ENCODE results near the gene SLC23A2. TPM values are rescaled to one million over a fixed set of nuclear protein-coding genes. Genes with fewer than 3 reads are reported as not detected.

The SLC23A2 gene
- total RNA-seq, 1 donor from 2014 or later: 79.8 TPM

DNA sequence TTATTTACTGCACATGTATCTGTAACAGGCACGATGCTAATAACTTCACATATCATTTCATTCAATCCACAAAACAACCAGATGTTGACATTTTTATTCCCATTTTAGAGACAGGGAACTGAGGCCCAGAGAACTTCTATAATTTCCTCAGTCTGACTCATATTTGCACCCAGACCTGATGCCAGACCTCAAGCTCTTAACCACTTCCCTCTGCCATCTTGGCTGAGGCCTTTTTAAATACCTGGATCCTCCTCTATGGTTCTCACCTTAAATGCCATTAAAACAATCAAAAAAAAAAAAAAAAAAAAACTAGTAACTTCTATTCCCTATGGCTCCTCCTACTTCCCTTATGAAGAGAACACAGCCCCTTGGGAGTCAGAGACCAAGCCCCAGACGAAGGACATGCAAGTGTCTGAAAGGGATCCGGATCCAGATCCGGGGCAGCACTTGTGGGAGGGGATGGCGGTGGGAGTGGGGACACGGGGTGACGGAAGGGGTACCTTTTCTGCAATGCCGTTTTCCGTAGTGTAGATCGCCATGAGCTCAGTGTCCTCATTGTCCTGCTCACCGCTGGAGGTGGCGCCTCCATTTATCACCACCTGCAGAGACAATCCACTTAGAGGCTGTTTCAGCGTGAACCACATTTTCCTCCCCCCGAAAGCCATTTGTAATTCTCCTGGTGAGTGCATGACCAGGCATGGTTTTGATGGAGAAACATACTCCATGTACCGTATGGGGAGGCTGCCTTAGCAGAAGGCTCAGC is 88.7 kb downstream of the SLC23A2 start:
- H3K4me3 Mint-ChIP-seq: no peak overlapping the region
- ATAC-seq (ENCODE audit: low read depth) (no peak), DNase-seq (no peak)
- intact Hi-C loops (cut with micrococcal nuclease): no loop called here
- no peaks in the 10 kb centered on the region for H3K9me3 Mint-ChIP-seq
- ChIA-PET POLR2A (interaction anchor here (0.7 kb wide), 1 partner anchor 234 kb away, joined by 4 read pairs; no protein-coding TSS in a partner anchor), CTCF (no interaction called here)
- H3K4me1 Mint-ChIP-seq: peaks cover 18% of the 10 kb centered on the region
- TF ChIP-seq, protein P1, sequence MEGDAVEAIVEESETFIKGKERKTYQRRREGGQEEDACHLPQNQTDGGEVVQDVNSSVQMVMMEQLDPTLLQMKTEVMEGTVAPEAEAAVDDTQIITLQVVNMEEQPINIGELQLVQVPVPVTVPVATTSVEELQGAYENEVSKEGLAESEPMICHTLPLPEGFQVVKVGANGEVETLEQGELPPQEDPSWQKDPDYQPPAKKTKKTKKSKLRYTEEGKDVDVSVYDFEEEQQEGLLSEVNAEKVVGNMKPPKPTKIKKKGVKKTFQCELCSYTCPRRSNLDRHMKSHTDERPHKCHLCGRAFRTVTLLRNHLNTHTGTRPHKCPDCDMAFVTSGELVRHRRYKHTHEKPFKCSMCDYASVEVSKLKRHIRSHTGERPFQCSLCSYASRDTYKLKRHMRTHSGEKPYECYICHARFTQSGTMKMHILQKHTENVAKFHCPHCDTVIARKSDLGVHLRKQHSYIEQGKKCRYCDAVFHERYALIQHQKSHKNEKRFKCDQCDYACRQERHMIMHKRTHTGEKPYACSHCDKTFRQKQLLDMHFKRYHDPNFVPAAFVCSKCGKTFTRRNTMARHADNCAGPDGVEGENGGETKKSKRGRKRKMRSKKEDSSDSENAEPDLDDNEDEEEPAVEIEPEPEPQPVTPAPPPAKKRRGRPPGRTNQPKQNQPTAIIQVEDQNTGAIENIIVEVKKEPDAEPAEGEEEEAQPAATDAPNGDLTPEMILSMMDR (IDR thresholded peaks at IDR 0.05): no peak
- peak overlapping the region; percentile 2 for H3K27ac Mint-ChIP-seq
- no peaks in the 10 kb centered on the region for H3K27me3 Mint-ChIP-seq
- H3K36me3 Mint-ChIP-seq (ENCODE audit: low read depth): peaks cover 43% of the 10 kb centered on the region

DNA sequence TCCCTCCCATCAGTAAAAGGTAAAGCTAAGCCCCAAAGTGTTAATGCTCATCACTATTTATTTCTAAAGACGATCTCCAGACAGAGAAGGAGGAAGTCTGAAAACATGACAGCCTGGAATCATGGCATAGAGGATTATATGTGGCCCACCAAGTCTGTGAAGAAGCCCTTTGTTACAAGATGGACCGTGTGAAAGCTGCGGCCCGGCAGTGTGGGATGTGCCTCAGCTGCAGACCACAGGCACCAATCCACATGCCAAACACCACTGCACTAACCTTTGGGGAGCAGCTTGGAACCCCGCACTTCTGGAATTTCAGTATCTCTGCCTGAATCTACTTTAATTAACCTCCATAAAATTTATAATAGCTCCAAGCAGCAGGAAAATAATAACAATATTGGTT is 90.4 kb downstream of the SLC23A2 start:
- Mint-ChIP-seq H3K27ac (no peak overlapping the region), H3K4me1 (peaks cover 8% of the 10 kb centered on the region), H3K4me3 (no peak overlapping the region), H3K27me3 (no peaks in the 10 kb centered on the region), H3K36me3 (ENCODE audit: low read depth) (peaks cover 50% of the 10 kb centered on the region), H3K9me3 (no peaks in the 10 kb centered on the region)
- DNase-seq (no peak), ATAC-seq (ENCODE audit: low read depth) (no peak)
- ChIA-PET CTCF (no interaction called here), POLR2A (no interaction called here)
- intact Hi-C loops (cut with micrococcal nuclease): no loop called here
- TF ChIP-seq, protein P1 (IDR thresholded peaks at IDR 0.05): no peak

DNA sequence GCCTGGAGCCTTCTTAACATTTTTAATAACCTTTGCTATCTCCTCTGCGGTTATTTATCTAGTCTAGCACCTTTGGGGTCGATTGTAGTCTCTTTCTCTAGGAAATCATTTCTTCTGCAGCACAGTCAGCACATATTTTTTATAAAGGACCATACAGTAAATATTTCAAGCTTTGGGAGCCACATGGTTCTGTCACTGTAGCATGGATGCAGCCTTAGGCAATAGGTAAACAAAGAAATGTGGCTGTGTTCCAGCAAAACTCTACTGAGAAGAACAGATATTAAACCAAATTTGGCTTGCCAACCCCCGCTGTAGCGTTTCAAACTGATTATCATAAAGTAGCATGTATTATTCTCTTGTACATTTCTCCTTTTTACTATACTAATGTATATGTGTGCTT is 95.7 kb downstream of the SLC23A2 start:
- intact Hi-C loops (cut with micrococcal nuclease): loop anchor here (5.0 kb wide), 1 partner anchor 37 kb away; no protein-coding TSS in a partner anchor
- Mint-ChIP-seq H3K27ac (no peak overlapping the region), H3K4me1 (no peaks in the 10 kb centered on the region), H3K36me3 (ENCODE audit: low read depth) (peaks cover 75% of the 10 kb centered on the region), H3K9me3 (no peaks in the 10 kb centered on the region), H3K4me3 (no peak overlapping the region), H3K27me3 (no peaks in the 10 kb centered on the region)
- ChIA-PET CTCF (no interaction called here), POLR2A (interaction anchor here (0.7 kb wide), 1 partner anchor 9 kb away, joined by 11 read pairs; no protein-coding TSS in a partner anchor)
- TF ChIP-seq, protein P1 (IDR thresholded peaks at IDR 0.05): no peak
- DNase-seq: no peak
- ATAC-seq (ENCODE audit: low read depth): no peak

DNA sequence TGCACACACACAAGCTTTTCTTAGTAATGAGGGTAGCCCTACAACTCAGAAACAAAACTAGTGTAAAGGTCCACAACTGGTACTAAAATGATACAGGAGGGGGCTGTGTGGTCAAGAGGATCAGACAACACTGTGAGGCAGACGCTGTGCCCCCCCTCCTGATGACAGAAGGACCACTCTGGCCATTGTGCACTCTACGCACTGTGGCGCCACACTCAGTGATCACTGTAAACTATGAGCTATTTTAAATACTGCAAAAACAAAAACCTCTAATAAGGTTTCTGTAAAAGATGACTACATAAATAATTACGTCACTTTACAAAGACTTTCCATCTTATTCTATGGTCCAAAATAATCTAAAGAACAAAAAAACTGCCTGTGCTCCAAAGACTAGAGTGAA is 96.1 kb downstream of the SLC23A2 start:
- ATAC-seq (ENCODE audit: low read depth) (no peak), DNase-seq (no peak)
- Mint-ChIP-seq H3K9me3 (no peaks in the 10 kb centered on the region), H3K36me3 (ENCODE audit: low read depth) (peaks cover 76% of the 10 kb centered on the region), H3K4me3 (no peak overlapping the region), H3K4me1 (no peaks in the 10 kb centered on the region), H3K27me3 (no peaks in the 10 kb centered on the region), H3K27ac (no peak overlapping the region)
- TF ChIP-seq, protein P1 (IDR thresholded peaks at IDR 0.05): no peak
- POLR2A ChIA-PET: interaction anchor here (0.7 kb wide), 1 partner anchor 10 kb away, joined by 11 read pairs; no protein-coding TSS in a partner anchor
- CTCF ChIA-PET: no interaction called here
- intact Hi-C loops (cut with micrococcal nuclease): loop anchor here (5.0 kb wide), 1 partner anchor 37 kb away; no protein-coding TSS in a partner anchor

DNA sequence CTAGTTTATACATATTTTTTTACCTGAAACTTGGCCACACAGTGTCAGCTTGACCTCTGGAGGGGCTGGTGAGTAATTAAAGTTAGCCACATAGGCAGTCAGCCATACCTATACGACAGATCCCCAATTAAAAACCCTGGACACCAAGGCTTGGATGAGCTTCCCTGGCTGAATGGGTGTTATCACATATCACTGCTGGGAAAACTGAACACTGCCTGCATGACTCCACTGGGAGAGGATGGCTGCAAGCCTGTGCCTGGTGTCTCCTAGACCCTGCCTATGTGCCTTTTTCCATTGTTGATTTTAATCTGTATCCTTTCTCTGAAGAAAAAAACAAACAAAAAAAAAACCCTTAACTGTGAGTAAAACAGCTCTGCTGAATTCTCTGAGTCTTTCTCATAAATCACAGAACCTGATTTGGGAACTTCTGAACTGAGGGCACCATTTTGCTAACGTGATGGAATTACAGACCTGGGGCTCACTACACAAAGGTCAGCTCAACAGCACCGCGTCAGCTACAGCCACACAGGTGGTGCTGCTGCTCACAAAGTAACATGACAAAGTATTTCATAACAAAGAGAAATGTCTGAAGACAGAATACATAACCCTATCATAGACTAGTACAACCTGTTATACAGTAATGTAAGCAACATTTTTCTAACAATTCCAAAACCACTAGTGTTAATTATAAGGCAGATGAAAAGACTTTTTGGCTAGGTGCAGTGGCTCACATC is 97.0 kb downstream of the SLC23A2 start:
- H3K4me3 Mint-ChIP-seq: no peak overlapping the region
- no peak for ATAC-seq (ENCODE audit: low read depth)
- H3K36me3 Mint-ChIP-seq (ENCODE audit: low read depth): peaks cover 83% of the 10 kb centered on the region
- intact Hi-C loops (cut with micrococcal nuclease): no loop called here
- no peaks in the 10 kb centered on the region for H3K27me3 Mint-ChIP-seq
- H3K27ac Mint-ChIP-seq: no peak overlapping the region
- TF ChIP-seq, protein P1 (IDR thresholded peaks at IDR 0.05): no peak
- no peak for DNase-seq
- CTCF ChIA-PET: no interaction called here
- no peaks in the 10 kb centered on the region for H3K9me3 Mint-ChIP-seq
- POLR2A ChIA-PET: no interaction called here
- no peaks in the 10 kb centered on the region for H3K4me1 Mint-ChIP-seq
